Measurements from ENCODE around the gene GNPTG. TPM values are rescaled to one million over a fixed set of nuclear protein-coding genes. Genes with fewer than 3 reads are reported as not detected.

GNPTG gene
- total RNA-seq, 2 donors from 2014 or later: 31.8 to 46.7 TPM

DNA sequence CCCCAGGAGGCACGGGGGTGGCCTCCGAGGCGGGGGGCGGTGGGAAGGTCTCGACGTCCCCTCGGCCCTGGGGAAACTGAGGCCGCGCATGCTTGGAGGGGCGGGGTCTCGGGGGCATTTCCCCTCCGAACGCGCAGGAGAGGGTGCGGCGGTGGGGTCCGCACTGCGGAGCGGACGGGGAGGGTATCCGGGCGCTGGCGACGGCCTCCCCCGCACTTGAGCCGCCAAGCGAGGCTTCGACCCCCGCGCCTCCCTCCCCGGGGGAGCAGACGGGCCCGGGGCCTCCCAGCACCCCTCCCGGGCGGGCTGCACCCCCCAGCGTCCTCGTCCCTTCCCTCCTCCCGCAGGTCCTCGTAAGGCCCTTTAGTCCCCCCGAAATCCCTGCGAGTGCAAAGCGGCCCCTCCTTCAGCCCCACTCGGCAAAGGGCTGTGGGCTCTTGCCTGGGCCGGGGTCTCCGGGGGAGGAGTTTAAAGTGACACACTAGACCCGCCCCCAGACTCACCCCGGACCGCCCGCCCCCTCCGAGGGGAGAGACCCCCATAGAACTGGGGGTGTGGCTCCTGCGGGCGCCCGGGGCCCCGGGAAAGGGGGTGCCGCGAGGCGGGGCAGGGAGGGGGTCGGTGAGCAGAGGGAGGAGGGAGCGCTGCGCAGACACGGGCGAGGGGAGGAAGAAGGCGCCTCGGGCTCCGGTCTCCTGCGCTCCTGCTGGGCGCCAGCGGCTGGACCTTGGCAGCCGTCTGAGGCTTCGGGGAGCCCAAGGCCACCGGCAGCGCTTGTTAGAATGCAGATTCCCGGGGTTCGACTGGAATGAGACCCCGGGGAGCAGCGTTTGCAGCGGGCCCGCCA lies 17.7 kb upstream of the GNPTG start:
- DNase-seq (ENCODE audit: low spot score): no peak
- H3K9me3 ChIP-seq: peaks cover 0 to 5% of the 10 kb centered on the region in 2 donors
- H3K27ac ChIP-seq: no peak overlapping the region
- H3K27me3 ChIP-seq: peaks cover 9 to 24% of the 10 kb centered on the region in 2 donors
- peaks cover 0 to 36% of the 10 kb centered on the region in 2 donors for H3K4me1 ChIP-seq
- peak overlapping the region; percentile 29 to 57 for H3K4me3 ChIP-seq
- TF ChIP-seq, protein P1, sequence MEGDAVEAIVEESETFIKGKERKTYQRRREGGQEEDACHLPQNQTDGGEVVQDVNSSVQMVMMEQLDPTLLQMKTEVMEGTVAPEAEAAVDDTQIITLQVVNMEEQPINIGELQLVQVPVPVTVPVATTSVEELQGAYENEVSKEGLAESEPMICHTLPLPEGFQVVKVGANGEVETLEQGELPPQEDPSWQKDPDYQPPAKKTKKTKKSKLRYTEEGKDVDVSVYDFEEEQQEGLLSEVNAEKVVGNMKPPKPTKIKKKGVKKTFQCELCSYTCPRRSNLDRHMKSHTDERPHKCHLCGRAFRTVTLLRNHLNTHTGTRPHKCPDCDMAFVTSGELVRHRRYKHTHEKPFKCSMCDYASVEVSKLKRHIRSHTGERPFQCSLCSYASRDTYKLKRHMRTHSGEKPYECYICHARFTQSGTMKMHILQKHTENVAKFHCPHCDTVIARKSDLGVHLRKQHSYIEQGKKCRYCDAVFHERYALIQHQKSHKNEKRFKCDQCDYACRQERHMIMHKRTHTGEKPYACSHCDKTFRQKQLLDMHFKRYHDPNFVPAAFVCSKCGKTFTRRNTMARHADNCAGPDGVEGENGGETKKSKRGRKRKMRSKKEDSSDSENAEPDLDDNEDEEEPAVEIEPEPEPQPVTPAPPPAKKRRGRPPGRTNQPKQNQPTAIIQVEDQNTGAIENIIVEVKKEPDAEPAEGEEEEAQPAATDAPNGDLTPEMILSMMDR (IDR thresholded peaks at IDR 0.05): no peak
- no peaks in the 10 kb centered on the region for H3K36me3 ChIP-seq

DNA sequence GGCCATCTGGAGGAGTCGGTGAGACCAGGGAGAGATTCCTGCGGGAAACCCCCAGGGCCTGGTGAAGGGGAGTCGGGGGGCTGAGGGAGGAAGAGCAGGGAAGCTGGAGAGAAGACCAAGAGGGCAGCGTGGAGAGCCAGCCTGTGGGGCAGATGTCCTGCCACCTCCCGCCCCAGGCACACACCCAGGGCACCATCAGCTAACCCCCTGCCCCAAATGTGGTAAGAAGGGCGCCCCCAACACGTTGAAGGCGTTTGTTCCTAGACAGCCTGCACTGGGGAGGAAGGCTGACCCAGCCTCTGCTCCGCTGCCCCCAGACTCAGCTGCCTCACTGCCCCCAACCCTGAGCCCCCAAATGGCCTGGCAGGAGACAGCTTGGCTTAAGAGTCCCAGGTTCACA lies 17.0 kb upstream of the GNPTG start:
- Histone ChIP-seq H3K27me3 (peaks cover 9 to 24% of the 10 kb centered on the region in 2 donors), H3K4me1 (peaks cover 0 to 36% of the 10 kb centered on the region in 2 donors), H3K4me3 (no peak overlapping the region), H3K36me3 (no peaks in the 10 kb centered on the region), H3K27ac (no peak overlapping the region), H3K9me3 (peaks cover 0 to 5% of the 10 kb centered on the region in 2 donors)
- TF ChIP-seq, protein P1 (IDR thresholded peaks at IDR 0.05): no peak
- no peak for DNase-seq (ENCODE audit: low spot score)

DNA sequence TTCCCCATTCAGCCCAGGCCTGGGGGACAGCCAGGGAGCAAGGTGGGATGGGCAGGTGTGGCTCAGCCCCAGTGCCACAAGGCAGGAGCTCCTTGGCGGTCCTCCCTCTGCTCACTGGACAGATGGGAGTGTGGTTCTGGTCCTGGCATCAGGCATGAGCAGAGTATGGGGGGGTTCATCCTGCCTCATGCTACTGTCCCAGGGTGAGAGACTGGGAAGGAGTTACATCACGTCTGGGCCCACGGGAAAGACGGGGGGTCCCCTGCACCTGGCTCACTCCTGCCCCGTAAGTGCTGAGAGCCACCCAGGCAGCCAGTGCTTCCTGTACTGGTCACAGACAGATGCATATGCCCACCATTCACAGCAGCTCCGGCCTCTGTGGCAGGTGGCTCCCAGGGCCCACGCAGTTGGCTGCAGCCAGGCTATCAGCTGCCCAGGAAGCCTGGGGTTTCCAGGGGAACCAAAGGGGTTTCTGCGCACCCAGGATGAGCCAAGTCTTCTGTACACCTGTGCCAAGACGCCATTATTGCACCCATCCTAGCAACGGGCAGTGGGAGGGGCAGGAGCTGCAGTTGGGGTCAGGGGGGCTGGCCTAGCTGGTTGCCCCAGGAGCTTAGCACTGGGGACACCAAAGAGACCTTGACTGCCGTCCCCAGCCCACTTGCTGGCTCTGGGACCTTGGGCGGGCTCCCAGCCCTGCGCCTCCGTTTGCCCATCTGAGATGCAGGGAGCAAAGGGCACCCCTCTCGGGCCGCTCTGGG lies 16.3 kb upstream of the GNPTG start:
- Histone ChIP-seq H3K27ac (no peak overlapping the region), H3K4me1 (peaks cover 0 to 36% of the 10 kb centered on the region in 2 donors), H3K27me3 (peaks cover 9 to 24% of the 10 kb centered on the region in 2 donors), H3K36me3 (no peaks in the 10 kb centered on the region), H3K4me3 (no peak overlapping the region), H3K9me3 (peaks cover 0 to 3% of the 10 kb centered on the region in 2 donors)
- TF ChIP-seq, protein P1 (IDR thresholded peaks at IDR 0.05): no peak
- no peak for DNase-seq (ENCODE audit: low spot score)

DNA sequence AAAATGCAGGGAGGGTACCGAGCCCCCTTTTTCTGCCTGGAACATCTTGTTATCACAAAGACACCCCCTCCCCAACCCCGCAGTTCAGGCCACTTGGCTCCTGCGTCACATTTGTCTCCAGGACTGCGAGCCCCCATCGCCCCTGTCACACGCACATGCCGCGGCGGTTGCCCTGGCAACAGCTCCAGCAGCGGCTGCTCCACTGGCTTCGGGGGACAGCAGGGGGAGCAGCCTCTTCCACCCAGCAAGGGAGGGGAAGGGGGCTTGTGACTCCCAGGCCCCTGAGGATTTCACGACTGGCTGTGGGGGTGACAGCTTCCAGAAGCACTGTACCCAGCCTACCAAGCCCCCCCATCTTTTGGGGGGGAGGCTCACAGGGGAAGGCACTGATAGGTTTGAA lies 15.7 kb upstream of the GNPTG start:
- Histone ChIP-seq H3K4me1 (peaks cover 0 to 35% of the 10 kb centered on the region in 2 donors), H3K9me3 (no peaks in the 10 kb centered on the region), H3K36me3 (no peaks in the 10 kb centered on the region), H3K27me3 (peaks cover 9 to 24% of the 10 kb centered on the region in 2 donors), H3K27ac (no peak overlapping the region), H3K4me3 (no peak overlapping the region)
- no peak for DNase-seq (ENCODE audit: low spot score)
- TF ChIP-seq, protein P1 (IDR thresholded peaks at IDR 0.05): no peak

DNA sequence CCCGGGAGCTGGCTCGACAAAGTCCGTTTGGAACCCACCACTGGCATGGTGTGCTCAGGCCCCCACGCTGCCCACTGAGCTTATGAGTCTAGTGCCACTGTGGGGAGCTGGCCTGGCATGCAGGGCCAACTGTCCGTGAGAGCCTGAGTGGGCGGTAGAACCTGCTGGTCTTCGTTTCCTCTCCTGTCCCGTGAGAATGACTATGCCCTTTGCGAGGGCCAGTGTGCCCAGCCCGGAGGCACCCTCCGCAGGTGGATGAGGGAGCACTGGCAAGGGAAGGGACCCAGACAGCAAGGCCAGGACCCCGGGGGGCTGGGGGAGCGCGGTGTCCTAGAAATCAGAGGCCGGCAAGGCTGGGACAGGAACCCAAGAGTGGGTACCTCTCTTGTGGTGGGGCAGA lies 15.1 kb upstream of the GNPTG start:
- Histone ChIP-seq H3K4me1 (peaks cover 0 to 28% of the 10 kb centered on the region in 2 donors), H3K27me3 (peaks cover 9 to 24% of the 10 kb centered on the region in 2 donors), H3K36me3 (no peaks in the 10 kb centered on the region), H3K9me3 (no peaks in the 10 kb centered on the region), H3K4me3 (no peak overlapping the region), H3K27ac (no peak overlapping the region)
- TF ChIP-seq, protein P1 (IDR thresholded peaks at IDR 0.05): no peak
- no peak for DNase-seq (ENCODE audit: low spot score)

Data from right atrium auricular region (tissue), 2 donors.